PC-3 (cell line): ENCODE results near the gene SLC2A9.

Experiments used
- CTCF ChIP-seq: fragments of 300-600 bp; sonication (generic); conservative IDR thresholded peaks from 2 replicates; pipeline ENCODE4 v1.5.1; 2017; ENCODE audit warnings: antibody characterized with exemption, low read depth, mild to moderate bottlenecking, low read length
- EZH2phosphoT487 ChIP-seq: fragments of 300-600 bp; sonication (generic); IDR thresholded peaks from 2 replicates; pipeline ENCODE4 v1.6.1; 2018; ENCODE audit warnings: mild to moderate bottlenecking, antibody characterized with exemption, low read length, borderline replicate concordance

GRCh38 chr4:9938933-9939332, 82.4 kb downstream of the SLC2A9 start:
- TF ChIP-seq CTCF (no peak), EZH2phosphoT487 (no peak)
